HEK293 (cell line): ENCODE results near the gene CHCHD1.
A peak's percentile ranks its signal among the peaks of the same experiment; 100 is the strongest.

ENCODE experiments used
- PRDM1 ChIP-seq: fragments of 450-650 bp; formaldehyde crosslinking; IDR thresholded peaks from 2 replicates; pipeline ENCODE4; 2016; ENCODE audit warnings: missing biosample characterization, missing genetic modification characterization
- ZBTB21 ChIP-seq: fragments of 450-650 bp; formaldehyde crosslinking; IDR thresholded peaks from 2 replicates; pipeline ENCODE4 v1.5.1; 2017; ENCODE audit warnings: missing biosample characterization, missing genetic modification characterization
- ZNF114 ChIP-seq: fragments of 450-650 bp; formaldehyde crosslinking; IDR thresholded peaks from 2 replicates; pipeline ENCODE4 v1.5.0; 2017; ENCODE audit warnings: missing biosample characterization, missing genetic modification characterization
- ZNF843 ChIP-seq: fragments of 450-650 bp; formaldehyde crosslinking; IDR thresholded peaks from 2 replicates; pipeline ENCODE4 v1.5.1; 2016; ENCODE audit warnings: missing biosample characterization, missing genetic modification characterization
- ZSCAN23 ChIP-seq: fragments of 450-650 bp; formaldehyde crosslinking; IDR thresholded peaks from 2 replicates; pipeline ENCODE4 v1.5.1; 2016; ENCODE audit warnings: missing biosample characterization, missing genetic modification characterization
- TF ChIP-seq, protein P1 (sequence below): fragments of 450-650 bp; formaldehyde crosslinking; IDR thresholded peaks from 2 replicates; pipeline ENCODE4 v1.5.1; 2016; ENCODE audit warnings: missing biosample characterization, missing genetic modification characterization
- TF ChIP-seq, protein P2 (sequence below): fragments of 450-650 bp; formaldehyde crosslinking; IDR thresholded peaks from 2 replicates; pipeline ENCODE4 v1.5.1; 2016; ENCODE audit warnings: missing biosample characterization, missing genetic modification characterization

DNA sequence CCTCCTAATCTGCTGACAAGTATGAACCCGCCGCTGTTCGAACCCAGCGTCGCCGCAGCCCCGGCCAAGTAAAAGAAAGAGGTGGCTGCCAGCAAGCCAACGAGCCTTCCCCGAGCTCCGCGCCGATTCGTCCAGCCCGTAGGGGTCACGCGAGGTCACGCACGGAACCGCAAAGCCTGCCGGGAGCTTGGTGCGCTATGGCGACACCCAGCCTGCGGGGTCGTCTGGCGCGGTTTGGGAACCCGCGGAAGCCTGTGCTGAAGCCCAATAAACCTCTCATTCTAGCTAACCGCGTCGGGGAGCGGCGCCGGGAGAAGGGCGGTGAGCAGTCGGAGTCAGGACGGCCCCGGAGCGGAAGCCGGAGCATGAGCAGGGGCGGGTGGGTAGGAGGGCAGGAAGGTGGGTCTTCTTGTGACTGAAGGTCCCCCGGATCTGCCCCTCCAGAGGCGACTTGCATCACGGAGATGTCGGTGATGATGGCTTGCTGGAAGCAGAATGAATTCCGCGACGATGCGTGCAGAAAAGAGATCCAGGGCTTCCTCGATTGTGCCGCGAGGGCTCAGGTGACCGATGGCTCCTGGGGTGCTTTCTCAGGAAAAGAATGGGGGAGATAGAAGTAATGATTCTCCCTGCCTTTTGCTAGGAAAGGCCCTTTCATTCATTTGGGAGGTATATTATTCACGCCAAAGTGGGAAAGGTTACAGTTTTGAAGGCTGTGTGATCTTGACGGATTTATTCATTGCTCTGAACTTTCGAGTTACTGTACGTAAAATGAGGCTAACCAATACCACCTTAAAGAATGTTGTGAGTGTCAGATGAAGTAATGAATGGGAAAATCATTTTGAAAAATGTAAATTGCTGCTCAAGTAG lies at the start of gene CHCHD1:
- TF ChIP-seq, protein P1, sequence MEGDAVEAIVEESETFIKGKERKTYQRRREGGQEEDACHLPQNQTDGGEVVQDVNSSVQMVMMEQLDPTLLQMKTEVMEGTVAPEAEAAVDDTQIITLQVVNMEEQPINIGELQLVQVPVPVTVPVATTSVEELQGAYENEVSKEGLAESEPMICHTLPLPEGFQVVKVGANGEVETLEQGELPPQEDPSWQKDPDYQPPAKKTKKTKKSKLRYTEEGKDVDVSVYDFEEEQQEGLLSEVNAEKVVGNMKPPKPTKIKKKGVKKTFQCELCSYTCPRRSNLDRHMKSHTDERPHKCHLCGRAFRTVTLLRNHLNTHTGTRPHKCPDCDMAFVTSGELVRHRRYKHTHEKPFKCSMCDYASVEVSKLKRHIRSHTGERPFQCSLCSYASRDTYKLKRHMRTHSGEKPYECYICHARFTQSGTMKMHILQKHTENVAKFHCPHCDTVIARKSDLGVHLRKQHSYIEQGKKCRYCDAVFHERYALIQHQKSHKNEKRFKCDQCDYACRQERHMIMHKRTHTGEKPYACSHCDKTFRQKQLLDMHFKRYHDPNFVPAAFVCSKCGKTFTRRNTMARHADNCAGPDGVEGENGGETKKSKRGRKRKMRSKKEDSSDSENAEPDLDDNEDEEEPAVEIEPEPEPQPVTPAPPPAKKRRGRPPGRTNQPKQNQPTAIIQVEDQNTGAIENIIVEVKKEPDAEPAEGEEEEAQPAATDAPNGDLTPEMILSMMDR (tag by site-specific recombination) = peak; percentile 31; the same call in 1 of the 2 replicates
- no peak for TF ChIP-seq PRDM1
- TF ChIP-seq ZSCAN23 (tag by site-specific recombination) = no peak
- TF ChIP-seq ZNF843 = peak; percentile 27; the same call in 1 of the 2 replicates
- TF ChIP-seq ZNF114 (tag by site-specific recombination) = no peak
- TF ChIP-seq, protein P2, sequence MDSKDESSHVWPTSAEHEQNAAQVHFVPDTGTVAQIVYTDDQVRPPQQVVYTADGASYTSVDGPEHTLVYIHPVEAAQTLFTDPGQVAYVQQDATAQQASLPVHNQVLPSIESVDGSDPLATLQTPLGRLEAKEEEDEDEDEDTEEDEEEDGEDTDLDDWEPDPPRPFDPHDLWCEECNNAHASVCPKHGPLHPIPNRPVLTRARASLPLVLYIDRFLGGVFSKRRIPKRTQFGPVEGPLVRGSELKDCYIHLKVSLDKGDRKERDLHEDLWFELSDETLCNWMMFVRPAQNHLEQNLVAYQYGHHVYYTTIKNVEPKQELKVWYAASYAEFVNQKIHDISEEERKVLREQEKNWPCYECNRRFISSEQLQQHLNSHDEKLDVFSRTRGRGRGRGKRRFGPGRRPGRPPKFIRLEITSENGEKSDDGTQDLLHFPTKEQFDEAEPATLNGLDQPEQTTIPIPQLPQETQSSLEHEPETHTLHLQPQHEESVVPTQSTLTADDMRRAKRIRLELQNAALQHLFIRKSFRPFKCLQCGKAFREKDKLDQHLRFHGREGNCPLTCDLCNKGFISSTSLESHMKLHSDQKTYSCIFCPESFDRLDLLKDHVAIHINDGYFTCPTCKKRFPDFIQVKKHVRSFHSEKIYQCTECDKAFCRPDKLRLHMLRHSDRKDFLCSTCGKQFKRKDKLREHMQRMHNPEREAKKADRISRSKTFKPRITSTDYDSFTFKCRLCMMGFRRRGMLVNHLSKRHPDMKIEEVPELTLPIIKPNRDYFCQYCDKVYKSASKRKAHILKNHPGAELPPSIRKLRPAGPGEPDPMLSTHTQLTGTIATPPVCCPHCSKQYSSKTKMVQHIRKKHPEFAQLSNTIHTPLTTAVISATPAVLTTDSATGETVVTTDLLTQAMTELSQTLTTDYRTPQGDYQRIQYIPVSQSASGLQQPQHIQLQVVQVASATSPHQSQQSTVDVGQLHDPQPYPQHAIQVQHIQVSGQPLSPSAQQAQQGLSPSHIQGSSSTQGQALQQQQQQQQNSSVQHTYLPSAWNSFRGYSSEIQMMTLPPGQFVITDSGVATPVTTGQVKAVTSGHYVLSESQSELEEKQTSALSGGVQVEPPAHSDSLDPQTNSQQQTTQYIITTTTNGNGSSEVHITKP (tag by site-specific recombination) = peak; percentile 95
- no peak for TF ChIP-seq ZBTB21
